SHP77 (cell line): ENCODE data around the gene LMTK2.

Experiments used
- DNase-seq, 2 experiments: peaks; one replicate each; lab custom pipeline; 2025; lab: John Stamatoyannopoulos, UW

The LMTK2 gene

GRCh38 chr7:98175260-98175940 lies 68.7 kb downstream of the LMTK2 start:
- no peak for DNase-seq

- no peak for DNase-seq
These were observed 70.9 kb downstream of the LMTK2 start for GRCh38 chr7:98177553-98177952.

- peak; percentile 91 to 92 for DNase-seq
These were observed 71.7 kb downstream of the LMTK2 start for GRCh38 chr7:98178321-98178720.

- DNase-seq, result peak; percentile 60 to 71
These were observed 72.3 kb downstream of the LMTK2 start for GRCh38 chr7:98178762-98179490.

GRCh38 chr7:98180751-98181150 lies 74.1 kb downstream of the LMTK2 start:
- DNase-seq, result no peak

- no peak for DNase-seq
These were observed 78.4 kb downstream of the LMTK2 start for GRCh38 chr7:98185101-98185500.

GRCh38 chr7:98186452-98187137 lies 79.9 kb downstream of the LMTK2 start:
- no peak for DNase-seq

GRCh38 chr7:98187138-98187502 lies 80.5 kb downstream of the LMTK2 start:
- DNase-seq, result no peak

- no peak for DNase-seq
These were observed 82.9 kb downstream of the LMTK2 start for GRCh38 chr7:98189559-98189958.

GRCh38 chr7:98191668-98192431 lies 85.2 kb downstream of the LMTK2 start:
- DNase-seq, result no peak

- no peak for DNase-seq
These were observed 86.3 kb downstream of the LMTK2 start for GRCh38 chr7:98192781-98193457.

GRCh38 chr7:98193474-98194180 lies 87.0 kb downstream of the LMTK2 start:
- DNase-seq, result no peak

- no peak for DNase-seq
These were observed 87.5 kb downstream of the LMTK2 start for GRCh38 chr7:98194186-98194585.

- DNase-seq, result no peak
These were observed 88.2 kb downstream of the LMTK2 start for GRCh38 chr7:98194672-98195457.

GRCh38 chr7:98196706-98197605 lies 90.3 kb downstream of the LMTK2 start:
- no peak for DNase-seq

GRCh38 chr7:98199131-98199530 lies 92.5 kb downstream of the LMTK2 start:
- no peak for DNase-seq

GRCh38 chr7:98200364-98200763 lies 93.7 kb downstream of the LMTK2 start:
- no peak for DNase-seq

- DNase-seq, result no peak
These were observed 95.9 kb downstream of the LMTK2 start for GRCh38 chr7:98202367-98203195.
